Panc1 (cell line): ENCODE data around the gene GABRR2. TPM values are rescaled to one million over a fixed set of nuclear protein-coding genes. Genes with fewer than 3 reads are reported as not detected.

Experiments used
- ATAC-seq: fragments of 200-7000 bp; cut with Tn5 transposase; 2 replicates; pipeline ENCODE4 v1.9.1; 2020; ENCODE audit warnings: mild to moderate bottlenecking, moderate library complexity
- BruUV-seq: library from RNA; stranded (reverse); fragments of 400-500 nt; replicated peaks from 2 replicates; lab custom pipeline; 2021; lab: Mats Ljungman, UMichigan
- CTCF ChIA-PET: fragments of 300-600 bp; sonication (Branson Sonifier 250); formaldehyde crosslinking; loops from one replicate; lab custom pipeline; 2022; ENCODE audit warnings: antibody characterized with exemption; lab: Charles Lee
- POLR2A ChIA-PET: fragments of 300-600 bp; sonication (Branson Sonifier 250); formaldehyde crosslinking; loops from one replicate; lab custom pipeline; 2022; ENCODE audit warnings: antibody characterized with exemption; lab: Charles Lee
- DNase-seq: peaks from one replicate; pipeline ENCODE4 v3.0.0-alpha.2; 2010; ENCODE audit warnings: low read depth, low spot score
- H3K27ac ChIP-seq: 2 replicates; pipeline ENCODE4 v1.5.1; 2011; ENCODE audit warnings: mild to moderate bottlenecking, low read length, inconsistent platforms
- H3K27me3 ChIP-seq: fragments of 200-500 bp; sonication (Bioruptor generic); 2 replicates; pipeline ENCODE4 v1.6.0; 2014; ENCODE audit warnings: low read length, inconsistent platforms; ENCODE audit not compliant: control insufficient read depth, insufficient read depth
- H3K36me3 ChIP-seq: fragments of 200-500 bp; sonication (Bioruptor generic); 2 replicates; pipeline ENCODE4 v1.5.1; 2014; ENCODE audit warnings: inconsistent platforms, mild to moderate bottlenecking, low read length, moderate library complexity; ENCODE audit not compliant: control insufficient read depth, insufficient read depth
- H3K4me1 ChIP-seq: 2 replicates; pipeline ENCODE4 v1.5.1; 2011; ENCODE audit warnings: inconsistent platforms, mild to moderate bottlenecking, low read length, moderate library complexity; ENCODE audit not compliant: control insufficient read depth, insufficient read depth
- H3K4me3 ChIP-seq, 2 experiments: 2 replicates each; pipeline ENCODE4 v1.5.1; 2011 to 2012; ENCODE audit warnings: low read depth in 2 of 2, low read length in 2 of 2, mild to moderate bottlenecking in 2 of 2, inconsistent platforms in 1 of 2, moderate library complexity in 1 of 2
- H3K9me3 ChIP-seq: fragments of 200-500 bp; sonication (Bioruptor generic); 2 replicates; pipeline ENCODE4 v1.5.1; 2014; ENCODE audit warnings: low read depth, mild to moderate bottlenecking, inconsistent platforms, low read length, moderate library complexity; ENCODE audit not compliant: control insufficient read depth, insufficient read depth
- POLR2AphosphoS5 ChIP-seq: IDR thresholded peaks from 2 replicates; pipeline ENCODE4 v1.6.1; 2012; ENCODE audit warnings: mild to moderate bottlenecking, low read depth, low read length, moderate library complexity
- SIN3A ChIP-seq: IDR thresholded peaks from 2 replicates; pipeline ENCODE4 v1.6.1; 2012; ENCODE audit warnings: low read depth, mild to moderate bottlenecking, low read length, moderate library complexity, borderline replicate concordance; ENCODE audit not compliant: insufficient read depth
- TCF7L2 ChIP-seq: IDR thresholded peaks from 2 replicates; pipeline ENCODE4 v1.6.1; 2011; ENCODE audit warnings: mild to moderate bottlenecking, low read depth, low read length, inconsistent platforms
- in situ Hi-C: cut with HindIII; loops from 2 replicates; pipeline ENCODE4 v1.10.0; 2016; ENCODE audit warnings: low sequenced_read_pairs, low pct_unique_long_range_greater_than_20kb
- intact Hi-C: fragments of 100-400 bp; cut with micrococcal nuclease; formaldehyde crosslinking; loops from one replicate; pipeline ENCODE4 v1.10.0; 2022; ENCODE audit not compliant: unreplicated experiment
- total RNA-seq: library from RNA; stranded (reverse); gene quantifications from one replicate; pipeline ENCODE4 v1.2.1, GENCODE V29; 2021; ENCODE audit not compliant: unreplicated experiment
- TF ChIP-seq, protein P1 (sequence below): fragments of 450-650 bp; IDR thresholded peaks from 2 replicates; pipeline ENCODE4 v1.5.1; 2017; ENCODE audit warnings: mild to moderate bottlenecking
- TF ChIP-seq, protein P2 (sequence below), 2 experiments: IDR thresholded peaks; 2 replicates each; pipeline ENCODE4 v1.6.1; 2011 to 2012; ENCODE audit warnings: low read depth in 2 of 2, control low read depth in 1 of 2, low read length in 1 of 2, mild to moderate bottlenecking in 1 of 2, moderate library complexity in 1 of 2; ENCODE audit not compliant: insufficient read depth in 1 of 2

Gene GABRR2
- total RNA-seq, 1 experiment from 2014 or later: 0.18 TPM

DNA sequence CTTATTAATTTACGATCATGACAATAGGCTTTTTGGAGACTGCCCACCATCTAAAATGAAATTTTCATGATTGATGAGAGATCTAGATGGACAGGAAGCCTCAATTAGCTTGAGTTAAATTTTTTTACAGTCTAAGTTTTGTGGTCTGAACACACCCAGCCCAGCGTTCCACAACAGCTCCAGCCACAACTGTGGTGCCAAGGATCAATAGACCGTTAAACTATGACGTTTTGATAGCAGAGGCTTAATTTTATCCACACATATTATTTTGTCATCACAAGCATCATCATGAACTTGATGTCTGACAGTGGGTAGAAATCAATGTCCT is 92.4 kb downstream of the GABRR2 start:
- in situ Hi-C loops: no loop called here
- POLR2A ChIA-PET: no interaction called here
- CTCF ChIA-PET: no interaction called here

DNA sequence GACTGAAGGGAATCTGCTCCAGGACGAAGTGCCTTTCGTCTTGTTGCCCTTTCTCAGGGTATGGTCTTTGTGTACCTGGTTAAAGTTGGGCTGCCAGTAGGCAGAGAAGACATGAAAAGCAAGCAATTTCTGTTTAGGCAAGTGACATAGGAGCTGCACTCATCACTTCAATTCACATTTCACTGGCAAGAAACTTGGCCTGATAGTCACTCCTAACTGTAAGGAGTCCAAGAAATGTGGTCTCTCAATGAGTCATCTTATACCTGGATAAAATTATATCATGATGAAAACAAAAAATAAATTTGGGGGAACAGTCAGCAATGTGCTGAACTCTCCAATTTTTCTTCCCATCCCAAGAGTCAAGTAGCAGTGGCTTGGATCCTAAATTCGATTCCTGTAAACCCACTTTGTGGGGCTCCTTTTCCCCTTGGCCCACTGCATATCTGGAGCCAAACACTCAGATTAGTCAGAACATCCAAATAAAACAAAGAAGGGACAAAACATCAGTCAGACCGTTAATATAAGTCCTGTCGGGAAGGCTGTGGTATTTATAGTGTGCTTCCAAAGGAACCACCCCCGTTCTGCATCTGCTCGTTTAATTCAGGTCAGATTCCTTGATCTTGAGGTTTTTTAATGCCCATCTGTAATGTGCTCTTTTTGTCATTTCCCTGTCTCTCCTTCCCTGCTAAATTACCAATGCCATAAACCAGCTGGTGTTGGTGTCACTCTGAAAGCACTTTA is 93.0 kb downstream of the GABRR2 start:
- POLR2A ChIA-PET: interaction anchor here (0.6 kb wide), 1 partner anchor 259 kb away, joined by 3 read pairs; the partner anchor contains the start of gene RNGTT

More for the DNA sequence above, 92.4 kb downstream of the GABRR2 start:
- no peak for DNase-seq
- Histone ChIP-seq H3K9me3 (no peaks in the 10 kb centered on the region), H3K36me3 (no peaks in the 10 kb centered on the region), H3K4me1 (no peaks in the 10 kb centered on the region), H3K4me3 (no peak overlapping the region), H3K27me3 (peaks cover 9% of the 10 kb centered on the region), H3K27ac (no peak overlapping the region)
- no TSS peak for BruUV-seq
- no peak for ATAC-seq
- intact Hi-C loops: no loop called here
- TF ChIP-seq POLR2AphosphoS5: no peak
- TF ChIP-seq, protein P1, sequence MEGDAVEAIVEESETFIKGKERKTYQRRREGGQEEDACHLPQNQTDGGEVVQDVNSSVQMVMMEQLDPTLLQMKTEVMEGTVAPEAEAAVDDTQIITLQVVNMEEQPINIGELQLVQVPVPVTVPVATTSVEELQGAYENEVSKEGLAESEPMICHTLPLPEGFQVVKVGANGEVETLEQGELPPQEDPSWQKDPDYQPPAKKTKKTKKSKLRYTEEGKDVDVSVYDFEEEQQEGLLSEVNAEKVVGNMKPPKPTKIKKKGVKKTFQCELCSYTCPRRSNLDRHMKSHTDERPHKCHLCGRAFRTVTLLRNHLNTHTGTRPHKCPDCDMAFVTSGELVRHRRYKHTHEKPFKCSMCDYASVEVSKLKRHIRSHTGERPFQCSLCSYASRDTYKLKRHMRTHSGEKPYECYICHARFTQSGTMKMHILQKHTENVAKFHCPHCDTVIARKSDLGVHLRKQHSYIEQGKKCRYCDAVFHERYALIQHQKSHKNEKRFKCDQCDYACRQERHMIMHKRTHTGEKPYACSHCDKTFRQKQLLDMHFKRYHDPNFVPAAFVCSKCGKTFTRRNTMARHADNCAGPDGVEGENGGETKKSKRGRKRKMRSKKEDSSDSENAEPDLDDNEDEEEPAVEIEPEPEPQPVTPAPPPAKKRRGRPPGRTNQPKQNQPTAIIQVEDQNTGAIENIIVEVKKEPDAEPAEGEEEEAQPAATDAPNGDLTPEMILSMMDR: no peak
- TF ChIP-seq, protein P2, sequence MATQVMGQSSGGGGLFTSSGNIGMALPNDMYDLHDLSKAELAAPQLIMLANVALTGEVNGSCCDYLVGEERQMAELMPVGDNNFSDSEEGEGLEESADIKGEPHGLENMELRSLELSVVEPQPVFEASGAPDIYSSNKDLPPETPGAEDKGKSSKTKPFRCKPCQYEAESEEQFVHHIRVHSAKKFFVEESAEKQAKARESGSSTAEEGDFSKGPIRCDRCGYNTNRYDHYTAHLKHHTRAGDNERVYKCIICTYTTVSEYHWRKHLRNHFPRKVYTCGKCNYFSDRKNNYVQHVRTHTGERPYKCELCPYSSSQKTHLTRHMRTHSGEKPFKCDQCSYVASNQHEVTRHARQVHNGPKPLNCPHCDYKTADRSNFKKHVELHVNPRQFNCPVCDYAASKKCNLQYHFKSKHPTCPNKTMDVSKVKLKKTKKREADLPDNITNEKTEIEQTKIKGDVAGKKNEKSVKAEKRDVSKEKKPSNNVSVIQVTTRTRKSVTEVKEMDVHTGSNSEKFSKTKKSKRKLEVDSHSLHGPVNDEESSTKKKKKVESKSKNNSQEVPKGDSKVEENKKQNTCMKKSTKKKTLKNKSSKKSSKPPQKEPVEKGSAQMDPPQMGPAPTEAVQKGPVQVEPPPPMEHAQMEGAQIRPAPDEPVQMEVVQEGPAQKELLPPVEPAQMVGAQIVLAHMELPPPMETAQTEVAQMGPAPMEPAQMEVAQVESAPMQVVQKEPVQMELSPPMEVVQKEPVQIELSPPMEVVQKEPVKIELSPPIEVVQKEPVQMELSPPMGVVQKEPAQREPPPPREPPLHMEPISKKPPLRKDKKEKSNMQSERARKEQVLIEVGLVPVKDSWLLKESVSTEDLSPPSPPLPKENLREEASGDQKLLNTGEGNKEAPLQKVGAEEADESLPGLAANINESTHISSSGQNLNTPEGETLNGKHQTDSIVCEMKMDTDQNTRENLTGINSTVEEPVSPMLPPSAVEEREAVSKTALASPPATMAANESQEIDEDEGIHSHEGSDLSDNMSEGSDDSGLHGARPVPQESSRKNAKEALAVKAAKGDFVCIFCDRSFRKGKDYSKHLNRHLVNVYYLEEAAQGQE (IDR thresholded peaks at IDR 0.05; ENCODE audit: insufficient read depth in 1 of 2, low read depth in 2 of 2, low read length in 1 of 2): no peak
- no peak for TF ChIP-seq TCF7L2
- no peak for TF ChIP-seq SIN3A

More for the DNA sequence above, 93.0 kb downstream of the GABRR2 start:
- CTCF ChIA-PET: no interaction called here
- no peak for DNase-seq
- in situ Hi-C loops (no loop called here), intact Hi-C loops (no loop called here)
- Histone ChIP-seq H3K27ac (no peak overlapping the region), H3K27me3 (peaks cover 11% of the 10 kb centered on the region), H3K36me3 (no peaks in the 10 kb centered on the region), H3K4me3 (no peak overlapping the region), H3K9me3 (no peaks in the 10 kb centered on the region), H3K4me1 (no peaks in the 10 kb centered on the region)
- no TSS peak for BruUV-seq
- TF ChIP-seq, protein P1: no peak
- TF ChIP-seq, protein P2 (IDR thresholded peaks at IDR 0.05; ENCODE audit: insufficient read depth in 1 of 2, low read depth in 2 of 2, low read length in 1 of 2): no peak
- TF ChIP-seq SIN3A (no peak), POLR2AphosphoS5 (no peak), TCF7L2 (no peak)
- ATAC-seq: no peak
